Measurements from ENCODE around the gene ANKRD16. TPM values are rescaled to one million over a fixed set of nuclear protein-coding genes. Genes with fewer than 3 reads are reported as not detected.
"Not testable (repeated sequence)": the region's sequence is repeated elsewhere in the genome, so short reads cannot be mapped to it uniquely, and the experiment has no call there.

Gene ANKRD16
- total RNA-seq, 2 donors from 2014 or later: 12.5 to 13.0 TPM

GRCh38 chr10:5869156-5869555 is 20.5 kb downstream of the ANKRD16 start:
- 88 to 100% methylated on average over 1 to 3 of the region's 3 CpGs for WGBS, 2 experiments (ENCODE audit: insufficient coverage in 1 of 2, insufficient read length in 1 of 2)

DNA sequence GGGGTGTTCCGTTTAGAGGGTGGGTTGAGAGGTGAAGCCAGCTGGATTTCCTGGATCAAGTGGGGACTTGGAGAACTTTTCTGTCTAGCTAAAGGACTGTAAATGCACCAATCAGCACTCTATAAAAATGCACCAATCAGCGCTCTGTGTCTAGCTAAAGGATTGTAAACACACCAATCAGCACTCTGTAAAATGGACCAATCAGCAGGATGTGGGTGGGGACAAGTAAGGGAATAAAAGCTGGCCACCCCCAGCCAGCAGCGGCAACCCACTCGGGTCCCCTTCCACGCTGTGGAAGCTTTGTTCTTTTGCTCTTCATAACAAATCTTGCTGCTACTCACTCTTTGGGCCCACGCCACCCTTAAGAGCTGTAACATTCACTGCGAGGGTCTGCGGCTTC is 21.3 kb downstream of the ANKRD16 start:
- H3K4me1 ChIP-seq (ENCODE audit: control insufficient read depth, insufficient read depth, low read length); H3K27ac ChIP-seq (ENCODE audit: low read depth, low read length); H3K4me3 Mint-ChIP-seq; DNase-seq; H3K27me3 Mint-ChIP-seq (ENCODE audit: insufficient read depth); H3K9ac ChIP-seq (ENCODE audit: extremely low read depth, low read length, poor library complexity, severe bottlenecking); H3K27ac Mint-ChIP-seq; H3K27me3 ChIP-seq (ENCODE audit: control insufficient read depth, insufficient read depth, low read length, poor library complexity, severe bottlenecking); H3K36me3 ChIP-seq (ENCODE audit: control insufficient read depth, insufficient read depth, low read length): not testable (repeated sequence)
- Mint-ChIP-seq H3K4me1 (peaks cover 31% of the 10 kb centered on the region), H3K9me3 (peaks cover 45% of the 10 kb centered on the region), H3K36me3 (ENCODE audit: low read depth) (peaks cover 29% of the 10 kb centered on the region)
- Histone ChIP-seq H3K9me3 (ENCODE audit: control insufficient read depth, low read length) (peaks cover 32% of the 10 kb centered on the region), H3K4me3 (ENCODE audit: low read length) (peak overlapping the region; percentile 65)
- WGBS, 2 experiments (ENCODE audit: insufficient coverage in 1 of 2, insufficient read length in 1 of 2): 87 to 100% methylated on average over 5 to 8 of the region's 8 CpGs

More at GRCh38 chr10:5869156-5869555, 20.5 kb downstream of the ANKRD16 start:
- Histone ChIP-seq H3K36me3 (ENCODE audit: control insufficient read depth, insufficient read depth, low read length) (peaks cover 7% of the 10 kb centered on the region), H3K27ac (ENCODE audit: low read depth, low read length) (no peak overlapping the region), H3K27me3 (ENCODE audit: control insufficient read depth, insufficient read depth, low read length, poor library complexity, severe bottlenecking) (no peaks in the 10 kb centered on the region), H3K9ac (ENCODE audit: extremely low read depth, low read length, poor library complexity, severe bottlenecking) (no peak overlapping the region), H3K9me3 (ENCODE audit: control insufficient read depth, low read length) (peaks cover 31% of the 10 kb centered on the region), H3K4me1 (ENCODE audit: control insufficient read depth, insufficient read depth, low read length) (peaks cover 3% of the 10 kb centered on the region), H3K4me3 (ENCODE audit: low read length) (peak overlapping the region; percentile 65)
- Mint-ChIP-seq H3K9me3 (peaks cover 39% of the 10 kb centered on the region), H3K36me3 (ENCODE audit: low read depth) (peaks cover 24% of the 10 kb centered on the region), H3K27me3 (ENCODE audit: insufficient read depth) (no peaks in the 10 kb centered on the region), H3K27ac (peak overlapping the region; percentile 44), H3K4me3 (no peak overlapping the region), H3K4me1 (peaks cover 31% of the 10 kb centered on the region)
- DNase-seq: no peak
- TF ChIP-seq, protein P1, sequence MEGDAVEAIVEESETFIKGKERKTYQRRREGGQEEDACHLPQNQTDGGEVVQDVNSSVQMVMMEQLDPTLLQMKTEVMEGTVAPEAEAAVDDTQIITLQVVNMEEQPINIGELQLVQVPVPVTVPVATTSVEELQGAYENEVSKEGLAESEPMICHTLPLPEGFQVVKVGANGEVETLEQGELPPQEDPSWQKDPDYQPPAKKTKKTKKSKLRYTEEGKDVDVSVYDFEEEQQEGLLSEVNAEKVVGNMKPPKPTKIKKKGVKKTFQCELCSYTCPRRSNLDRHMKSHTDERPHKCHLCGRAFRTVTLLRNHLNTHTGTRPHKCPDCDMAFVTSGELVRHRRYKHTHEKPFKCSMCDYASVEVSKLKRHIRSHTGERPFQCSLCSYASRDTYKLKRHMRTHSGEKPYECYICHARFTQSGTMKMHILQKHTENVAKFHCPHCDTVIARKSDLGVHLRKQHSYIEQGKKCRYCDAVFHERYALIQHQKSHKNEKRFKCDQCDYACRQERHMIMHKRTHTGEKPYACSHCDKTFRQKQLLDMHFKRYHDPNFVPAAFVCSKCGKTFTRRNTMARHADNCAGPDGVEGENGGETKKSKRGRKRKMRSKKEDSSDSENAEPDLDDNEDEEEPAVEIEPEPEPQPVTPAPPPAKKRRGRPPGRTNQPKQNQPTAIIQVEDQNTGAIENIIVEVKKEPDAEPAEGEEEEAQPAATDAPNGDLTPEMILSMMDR (conservative IDR thresholded peaks at IDR 0.05): no peak

- H3K27ac ChIP-seq (ENCODE audit: low read depth, low read length); H3K36me3 ChIP-seq (ENCODE audit: control insufficient read depth, insufficient read depth, low read length); DNase-seq; H3K4me1 ChIP-seq (ENCODE audit: control insufficient read depth, insufficient read depth, low read length); H3K27me3 ChIP-seq (ENCODE audit: control insufficient read depth, insufficient read depth, low read length, poor library complexity, severe bottlenecking); H3K27me3 Mint-ChIP-seq (ENCODE audit: insufficient read depth); H3K4me3 Mint-ChIP-seq; H3K9ac ChIP-seq (ENCODE audit: extremely low read depth, low read length, poor library complexity, severe bottlenecking): not testable (repeated sequence)
- WGBS, 2 experiments (ENCODE audit: insufficient coverage in 1 of 2, insufficient read length in 1 of 2): 30 to 83% methylated on average over 1 to 4 of the region's 4 CpGs
- Mint-ChIP-seq H3K36me3 (ENCODE audit: low read depth) (peaks cover 40% of the 10 kb centered on the region), H3K27ac (peak overlapping the region; percentile 90), H3K4me1 (peaks cover 31% of the 10 kb centered on the region), H3K9me3 (peaks cover 52% of the 10 kb centered on the region)
- peaks cover 32% of the 10 kb centered on the region for H3K9me3 ChIP-seq (ENCODE audit: control insufficient read depth, low read length)
- H3K4me3 ChIP-seq (ENCODE audit: low read length): peak overlapping the region; percentile 31
Measured at GRCh38 chr10:5867091-5867615, 22.5 kb downstream of the ANKRD16 start.

- H3K36me3 ChIP-seq (ENCODE audit: control insufficient read depth, insufficient read depth, low read length); H3K4me1 ChIP-seq (ENCODE audit: control insufficient read depth, insufficient read depth, low read length); H3K27me3 Mint-ChIP-seq (ENCODE audit: insufficient read depth); H3K4me3 Mint-ChIP-seq; H3K9ac ChIP-seq (ENCODE audit: extremely low read depth, low read length, poor library complexity, severe bottlenecking); H3K27ac ChIP-seq (ENCODE audit: low read depth, low read length); DNase-seq; H3K27me3 ChIP-seq (ENCODE audit: control insufficient read depth, insufficient read depth, low read length, poor library complexity, severe bottlenecking): not testable (repeated sequence)
- H3K9me3 Mint-ChIP-seq: peaks cover 52% of the 10 kb centered on the region
- peaks cover 42% of the 10 kb centered on the region for H3K36me3 Mint-ChIP-seq (ENCODE audit: low read depth)
- H3K9me3 ChIP-seq (ENCODE audit: control insufficient read depth, low read length): peaks cover 32% of the 10 kb centered on the region
- peaks cover 27% of the 10 kb centered on the region for H3K4me1 Mint-ChIP-seq
- H3K27ac Mint-ChIP-seq: peak overlapping the region; percentile 90
- 79 to 91% methylated on average over 5 of the region's 5 CpGs for WGBS, 2 experiments (ENCODE audit: insufficient coverage in 1 of 2, insufficient read length in 1 of 2)
- peak overlapping the region; percentile 15 for H3K4me3 ChIP-seq (ENCODE audit: low read length)
Measured at GRCh38 chr10:5866451-5867081, 23.1 kb downstream of the ANKRD16 start.

Measured in endodermal cell (in vitro differentiated cells).